ENCODE data around the gene SLC35D2. TPM values are rescaled to one million over a fixed set of nuclear protein-coding genes. Genes with fewer than 3 reads are reported as not detected.

SLC35D2 gene
- total and polyA plus RNA-seq, 8 donors = 24.1 to 33.4 (median 29.3) TPM

DNA sequence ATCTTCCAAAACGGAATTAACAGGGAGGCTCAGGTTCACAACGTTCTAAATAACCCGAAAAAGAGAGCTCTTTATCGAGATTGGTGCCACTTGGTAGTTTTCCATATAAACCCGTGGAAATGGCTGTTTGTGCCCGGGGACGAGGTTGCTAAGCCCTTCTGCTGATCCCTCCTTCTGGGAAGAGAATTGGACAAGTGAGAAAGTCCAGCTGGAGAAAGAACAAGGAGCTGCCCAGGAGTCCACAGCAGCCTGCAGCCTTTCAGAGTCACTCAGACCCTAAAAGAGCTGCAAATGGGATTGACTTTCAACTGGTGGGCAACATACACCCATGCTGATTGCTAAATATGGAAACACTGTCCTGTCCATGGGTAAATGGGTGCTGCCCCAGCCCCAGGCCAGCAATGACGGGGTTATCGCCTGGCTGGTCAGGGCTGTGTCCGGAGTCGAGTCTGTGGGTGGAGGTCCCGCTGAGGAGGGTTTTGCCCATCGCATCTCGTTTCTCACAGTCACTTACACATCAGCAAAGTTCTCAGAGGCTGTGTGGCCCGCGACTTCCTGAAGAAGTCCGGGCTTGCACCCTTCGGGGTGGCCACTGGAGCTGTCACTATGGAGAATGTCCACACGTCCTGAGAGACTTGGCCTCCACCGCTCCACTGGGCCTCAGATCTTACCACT is 40.8 kb downstream of the SLC35D2 start:
- ATAC-seq (no peak), DNase-seq (peak in 2 of 4 donors; percentile 81 to 89)
- H3K4me3 ChIP-seq = no peak overlapping the region
- TF ChIP-seq, protein P1, sequence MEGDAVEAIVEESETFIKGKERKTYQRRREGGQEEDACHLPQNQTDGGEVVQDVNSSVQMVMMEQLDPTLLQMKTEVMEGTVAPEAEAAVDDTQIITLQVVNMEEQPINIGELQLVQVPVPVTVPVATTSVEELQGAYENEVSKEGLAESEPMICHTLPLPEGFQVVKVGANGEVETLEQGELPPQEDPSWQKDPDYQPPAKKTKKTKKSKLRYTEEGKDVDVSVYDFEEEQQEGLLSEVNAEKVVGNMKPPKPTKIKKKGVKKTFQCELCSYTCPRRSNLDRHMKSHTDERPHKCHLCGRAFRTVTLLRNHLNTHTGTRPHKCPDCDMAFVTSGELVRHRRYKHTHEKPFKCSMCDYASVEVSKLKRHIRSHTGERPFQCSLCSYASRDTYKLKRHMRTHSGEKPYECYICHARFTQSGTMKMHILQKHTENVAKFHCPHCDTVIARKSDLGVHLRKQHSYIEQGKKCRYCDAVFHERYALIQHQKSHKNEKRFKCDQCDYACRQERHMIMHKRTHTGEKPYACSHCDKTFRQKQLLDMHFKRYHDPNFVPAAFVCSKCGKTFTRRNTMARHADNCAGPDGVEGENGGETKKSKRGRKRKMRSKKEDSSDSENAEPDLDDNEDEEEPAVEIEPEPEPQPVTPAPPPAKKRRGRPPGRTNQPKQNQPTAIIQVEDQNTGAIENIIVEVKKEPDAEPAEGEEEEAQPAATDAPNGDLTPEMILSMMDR (IDR thresholded peaks at IDR 0.05) = no peak
- H3K9me3 ChIP-seq = no peaks in the 10 kb centered on the region
- H3K4me1 ChIP-seq = peaks cover 0 to 15% of the 10 kb centered on the region in 2 donors
- no peaks in the 10 kb centered on the region for H3K27me3 ChIP-seq
- peaks cover 0 to 8% of the 10 kb centered on the region in 2 donors for H3K36me3 ChIP-seq
- H3K27ac ChIP-seq = peak overlapping the region; percentile 0 to 41
- intact Hi-C loops (cut with DNase I) = no loop called here

DNA sequence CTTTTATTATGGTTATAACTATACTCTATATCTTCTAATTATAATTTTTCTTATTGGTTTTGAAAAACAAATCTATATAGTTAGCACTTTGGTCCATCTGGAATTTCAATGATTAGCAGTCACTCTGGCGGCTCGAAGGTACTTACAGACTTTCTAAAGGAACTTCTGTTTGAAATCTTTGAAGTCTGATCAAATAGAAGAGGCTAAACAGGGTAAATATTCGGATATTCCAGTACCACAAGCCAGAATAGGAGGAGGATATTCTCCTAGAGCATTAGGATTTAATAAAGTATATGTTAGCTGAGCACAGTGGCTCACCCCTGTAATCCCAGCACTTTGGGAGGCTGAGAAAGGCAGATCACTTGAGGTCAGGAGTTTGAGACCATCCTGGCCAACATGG is 42.8 kb downstream of the SLC35D2 start:
- intact Hi-C loops (cut with DNase I) = no loop called here
- Histone ChIP-seq H3K27ac (no peak overlapping the region), H3K36me3 (peaks cover 0 to 8% of the 10 kb centered on the region in 2 donors), H3K9me3 (no peaks in the 10 kb centered on the region), H3K27me3 (no peaks in the 10 kb centered on the region), H3K4me3 (no peak overlapping the region), H3K4me1 (peaks cover 0 to 15% of the 10 kb centered on the region in 2 donors)
- no peak for DNase-seq
- no peak for ATAC-seq
- TF ChIP-seq, protein P1 (IDR thresholded peaks at IDR 0.05) = no peak

DNA sequence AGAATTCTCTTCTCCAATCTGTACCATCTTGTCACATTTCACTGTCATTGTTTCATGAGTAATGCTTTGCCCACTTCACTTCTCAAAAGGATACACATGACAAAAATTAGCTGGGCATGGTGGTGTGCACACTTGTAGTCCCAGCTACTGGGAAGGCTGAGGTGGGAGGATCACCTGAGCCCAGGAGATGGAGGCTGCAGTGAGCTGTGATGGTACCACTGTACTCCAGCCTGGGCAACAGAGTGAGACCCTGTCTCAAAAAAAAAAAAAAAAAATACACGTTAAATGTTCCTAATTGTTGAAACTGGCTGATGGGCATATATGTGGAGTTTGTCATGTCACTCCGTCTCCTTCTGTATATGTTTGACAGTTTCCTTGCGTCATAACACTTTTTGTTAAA is 45.2 kb downstream of the SLC35D2 start:
- Histone ChIP-seq H3K27me3 (no peaks in the 10 kb centered on the region), H3K4me1 (peaks cover 0 to 7% of the 10 kb centered on the region in 2 donors), H3K9me3 (no peaks in the 10 kb centered on the region), H3K27ac (no peak overlapping the region), H3K36me3 (peaks cover 0 to 8% of the 10 kb centered on the region in 2 donors), H3K4me3 (no peak overlapping the region)
- ATAC-seq (no peak), DNase-seq (no peak)
- intact Hi-C loops (cut with DNase I) = no loop called here
- TF ChIP-seq, protein P1 (IDR thresholded peaks at IDR 0.05) = no peak

DNA sequence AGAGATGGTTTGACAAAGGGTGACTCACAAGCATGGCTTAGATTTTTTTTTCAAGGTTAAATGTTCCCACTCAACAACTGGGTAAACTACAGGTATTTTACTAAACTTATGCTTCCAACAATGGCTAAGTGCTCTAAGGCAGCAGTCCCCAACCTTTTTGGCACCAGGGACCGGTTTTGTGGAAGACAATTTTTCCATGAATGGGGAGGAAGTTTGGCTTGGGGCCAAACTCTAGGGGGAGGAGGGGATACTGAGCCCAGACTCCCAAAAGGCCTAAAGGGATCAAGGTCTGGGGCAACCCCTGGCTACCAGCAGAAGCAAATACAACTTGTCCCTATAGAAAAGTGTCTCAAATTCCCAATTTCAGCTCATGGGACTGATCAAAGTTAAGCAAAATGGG is 49.6 kb downstream of the SLC35D2 start:
- Histone ChIP-seq H3K27ac (no peak overlapping the region), H3K27me3 (no peaks in the 10 kb centered on the region), H3K9me3 (no peaks in the 10 kb centered on the region), H3K4me3 (no peak overlapping the region), H3K4me1 (no peaks in the 10 kb centered on the region), H3K36me3 (peaks cover 0 to 8% of the 10 kb centered on the region in 2 donors)
- TF ChIP-seq, protein P1 (IDR thresholded peaks at IDR 0.05) = no peak
- DNase-seq = no peak
- intact Hi-C loops (cut with DNase I) = no loop called here
- no peak for ATAC-seq

DNA sequence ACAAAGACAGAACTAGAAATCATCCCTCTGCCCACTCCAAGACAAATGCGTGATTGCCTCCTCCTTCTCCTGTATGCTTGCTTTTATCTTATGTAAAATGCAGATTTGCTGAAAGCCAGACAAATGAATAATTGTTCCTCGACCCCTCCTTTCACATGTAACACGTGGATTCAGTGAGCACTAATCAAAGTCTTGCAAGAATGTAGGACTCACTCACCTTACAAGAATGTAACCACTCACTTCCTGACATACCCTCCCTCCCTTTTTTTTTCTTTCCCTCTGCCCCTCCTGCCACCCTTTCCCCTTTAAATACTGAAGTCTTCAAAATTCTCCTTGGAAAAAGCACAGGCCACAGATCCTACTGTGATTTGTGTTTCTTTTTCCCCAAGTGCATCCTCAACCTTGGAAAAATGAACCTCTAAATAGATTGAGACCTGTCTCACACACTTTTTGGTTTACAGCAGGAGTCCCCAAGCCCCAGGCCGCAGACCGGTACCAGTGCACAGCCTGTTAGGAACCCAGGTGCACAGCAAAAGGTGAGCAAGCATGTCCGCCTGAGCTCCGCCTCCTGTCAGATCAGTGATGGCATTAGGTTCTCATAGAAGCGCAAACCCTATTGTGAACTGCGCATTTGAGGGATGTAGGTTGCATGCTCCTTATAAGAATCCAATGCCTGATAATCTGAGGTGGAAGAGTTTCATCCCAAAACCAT is 52.1 kb downstream of the SLC35D2 start:
- intact Hi-C loops (cut with DNase I) = no loop called here
- TF ChIP-seq, protein P1 (IDR thresholded peaks at IDR 0.05) = no peak
- Histone ChIP-seq H3K4me1 (no peaks in the 10 kb centered on the region), H3K4me3 (no peak overlapping the region), H3K27ac (no peak overlapping the region), H3K27me3 (no peaks in the 10 kb centered on the region), H3K9me3 (no peaks in the 10 kb centered on the region), H3K36me3 (peaks cover 0 to 8% of the 10 kb centered on the region in 2 donors)
- DNase-seq (no peak), ATAC-seq (no peak)

Data from left lung (tissue), 10 donors.